Measurements from ENCODE around the gene PDZK1.
"Not testable (repeated sequence)": the region's sequence is repeated elsewhere in the genome, so short reads cannot be mapped to it uniquely, and the experiment has no call there.

Gene PDZK1

DNA sequence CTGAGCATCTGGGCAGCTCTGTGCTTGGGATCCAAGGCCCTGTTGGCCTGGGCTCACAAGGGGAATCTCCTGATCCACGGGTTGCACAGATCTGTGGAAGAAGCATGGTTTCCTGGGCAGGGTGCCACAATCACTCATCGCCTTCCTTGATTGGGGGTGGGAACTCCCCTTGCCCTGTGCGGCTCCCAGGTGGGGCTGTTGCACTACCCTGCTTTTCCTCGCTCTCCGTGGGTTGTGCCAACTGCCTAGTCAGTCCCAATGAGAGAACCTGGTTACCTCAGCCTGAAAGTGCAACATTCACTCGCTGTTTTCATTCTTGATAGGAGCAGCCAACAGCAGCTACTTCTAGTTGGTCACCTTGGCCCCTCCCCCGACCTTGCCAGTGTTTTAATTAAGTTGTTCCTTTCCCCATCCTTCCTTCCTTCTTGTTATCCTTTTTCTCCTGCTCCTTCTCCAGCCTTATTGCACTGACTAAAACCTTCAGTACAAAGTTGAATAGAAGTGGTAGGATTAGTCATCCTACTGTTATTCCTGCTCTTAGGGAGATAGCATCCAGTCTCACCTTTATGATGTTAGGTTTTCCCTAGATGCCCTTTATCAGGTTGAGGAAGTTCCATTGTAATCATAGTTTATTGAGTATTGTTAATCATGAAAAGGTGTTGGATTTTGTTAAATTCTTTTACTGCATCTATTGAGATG is 50.8 kb downstream of the PDZK1 start:
- not testable (repeated sequence) for DNase-seq (ENCODE audit: low spot score)

GRCh38 chr1:145643990-145644389 is 63.2 kb downstream of the PDZK1 start:
- DNase-seq (ENCODE audit: low spot score): not testable (repeated sequence)

GRCh38 chr1:145641886-145642285 is 65.3 kb downstream of the PDZK1 start:
- not testable (repeated sequence) for DNase-seq (ENCODE audit: low spot score)

- DNase-seq (ENCODE audit: low spot score): not testable (repeated sequence)
Observed at GRCh38 chr1:145636237-145636636, 70.9 kb downstream of the PDZK1 start.

DNA sequence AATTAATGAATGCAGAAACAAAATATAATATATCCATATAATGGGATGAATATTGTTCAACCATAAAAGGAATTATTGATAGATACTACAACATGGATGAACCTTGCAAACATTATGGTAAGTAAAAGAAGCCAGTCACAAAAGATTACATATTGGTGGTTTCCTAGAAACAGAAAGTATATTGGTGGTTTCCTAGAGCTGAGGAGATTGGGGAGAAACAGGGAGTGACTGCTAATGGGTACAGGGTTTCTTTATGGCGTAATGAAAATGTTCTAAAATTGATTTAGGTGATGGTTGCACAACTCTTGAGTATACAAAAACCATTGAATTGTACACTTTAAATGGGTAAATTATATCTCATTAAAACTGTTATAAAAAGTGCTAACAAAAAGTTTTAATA is 85.0 kb downstream of the PDZK1 start:
- not testable (repeated sequence) for DNase-seq (ENCODE audit: low spot score)
